HL-60 (cell line): Measurements from ENCODE around the gene NME5.

Source experiments
- DNase-seq, 2 experiments: peaks; one replicate each; pipeline ENCODE4 v3.0.0-alpha.2; 2010 to 2020; ENCODE audit warnings: low read depth in 1 of 2, low spot score in 1 of 2
- H3K27ac ChIP-seq: fragments of 250-450 bp; sonication (Bioruptor Pico); replicated peaks from 2 replicates; pipeline ENCODE4 v1.5.1; 2020; ENCODE audit warnings: mild to moderate bottlenecking, moderate library complexity
- H3K27me3 ChIP-seq: fragments of 250-450 bp; sonication (Bioruptor Pico); 2 replicates; pipeline ENCODE4 v1.5.1; 2021; ENCODE audit warnings: mild to moderate bottlenecking, moderate library complexity; ENCODE audit not compliant: insufficient read depth, poor library complexity, severe bottlenecking
- H3K4me3 ChIP-seq: replicated peaks from 2 replicates; pipeline ENCODE4 v1.5.1; 2011; ENCODE audit warnings: mild to moderate bottlenecking, control low read depth, low read length; ENCODE audit not compliant: insufficient read depth
- GABPA ChIP-seq: IDR thresholded peaks from 2 replicates; pipeline ENCODE4 v1.6.1; 2012; ENCODE audit warnings: low read depth
- POLR2AphosphoS5 ChIP-seq: IDR thresholded peaks from 2 replicates; pipeline ENCODE4 v1.6.1; 2012; ENCODE audit warnings: low read depth
- REST ChIP-seq: IDR thresholded peaks from 2 replicates; pipeline ENCODE4 v1.6.1; 2012; ENCODE audit warnings: low read depth; ENCODE audit not compliant: insufficient replicate concordance
- SPI1 ChIP-seq: IDR thresholded peaks from 2 replicates; pipeline ENCODE4 v1.6.1; 2012; ENCODE audit warnings: low read depth, mild to moderate bottlenecking, borderline replicate concordance
- TF ChIP-seq, protein P1 (sequence below): IDR thresholded peaks from one replicate; pipeline ENCODE4 v1.5.1; 2011; ENCODE audit warnings: low read length, control low read depth, inconsistent platforms; ENCODE audit not compliant: insufficient read depth

Gene NME5

DNA sequence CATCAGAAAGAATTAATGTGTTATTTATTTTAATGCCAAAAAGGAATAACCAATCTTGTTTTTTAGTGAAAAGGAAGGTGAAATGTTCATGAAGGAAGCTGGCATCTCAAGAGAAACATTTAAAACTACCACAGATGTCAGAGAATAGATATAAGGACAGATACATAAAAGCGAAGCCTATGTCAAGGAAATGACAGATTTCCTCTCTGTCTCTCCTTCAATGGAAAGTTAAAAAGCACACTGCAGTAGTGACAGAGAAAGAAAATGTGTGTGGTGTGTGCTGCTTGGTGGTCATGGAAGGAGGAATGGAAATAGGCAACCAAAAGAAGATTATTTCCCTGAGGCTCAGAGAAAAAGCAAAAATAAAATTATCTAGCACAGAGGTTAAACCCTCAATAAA is 46.2 kb downstream of the NME5 start:
- no peak for DNase-seq
- Histone ChIP-seq H3K27me3 (no peaks in the 10 kb centered on the region), H3K27ac (no peak overlapping the region), H3K4me3 (no peak overlapping the region)
- TF ChIP-seq, protein P1, sequence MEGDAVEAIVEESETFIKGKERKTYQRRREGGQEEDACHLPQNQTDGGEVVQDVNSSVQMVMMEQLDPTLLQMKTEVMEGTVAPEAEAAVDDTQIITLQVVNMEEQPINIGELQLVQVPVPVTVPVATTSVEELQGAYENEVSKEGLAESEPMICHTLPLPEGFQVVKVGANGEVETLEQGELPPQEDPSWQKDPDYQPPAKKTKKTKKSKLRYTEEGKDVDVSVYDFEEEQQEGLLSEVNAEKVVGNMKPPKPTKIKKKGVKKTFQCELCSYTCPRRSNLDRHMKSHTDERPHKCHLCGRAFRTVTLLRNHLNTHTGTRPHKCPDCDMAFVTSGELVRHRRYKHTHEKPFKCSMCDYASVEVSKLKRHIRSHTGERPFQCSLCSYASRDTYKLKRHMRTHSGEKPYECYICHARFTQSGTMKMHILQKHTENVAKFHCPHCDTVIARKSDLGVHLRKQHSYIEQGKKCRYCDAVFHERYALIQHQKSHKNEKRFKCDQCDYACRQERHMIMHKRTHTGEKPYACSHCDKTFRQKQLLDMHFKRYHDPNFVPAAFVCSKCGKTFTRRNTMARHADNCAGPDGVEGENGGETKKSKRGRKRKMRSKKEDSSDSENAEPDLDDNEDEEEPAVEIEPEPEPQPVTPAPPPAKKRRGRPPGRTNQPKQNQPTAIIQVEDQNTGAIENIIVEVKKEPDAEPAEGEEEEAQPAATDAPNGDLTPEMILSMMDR, result no peak
- TF ChIP-seq POLR2AphosphoS5, result no peak
- no peak for TF ChIP-seq SPI1
- no peak for TF ChIP-seq REST

- no peak for TF ChIP-seq SPI1
- TF ChIP-seq GABPA, result no peak
- no peak for TF ChIP-seq POLR2AphosphoS5
- TF ChIP-seq, protein P1, result no peak
- TF ChIP-seq REST, result no peak
- H3K27ac ChIP-seq, result no peak overlapping the region
- H3K4me3 ChIP-seq, result no peak overlapping the region
- H3K27me3 ChIP-seq, result no peaks in the 10 kb centered on the region
- no peak for DNase-seq
Observed at GRCh38 chr5:138092301-138092700, 46.9 kb downstream of the NME5 start.

- TF ChIP-seq REST (no peak), POLR2AphosphoS5 (no peak), GABPA (no peak), SPI1 (no peak)
- TF ChIP-seq, protein P1, result no peak
- H3K4me3 ChIP-seq, result no peak overlapping the region
- H3K27me3 ChIP-seq, result no peaks in the 10 kb centered on the region
- no peak overlapping the region for H3K27ac ChIP-seq
- no peak for DNase-seq
Observed at GRCh38 chr5:138091685-138092084, 47.5 kb downstream of the NME5 start.
